Skeletal muscle cell (primary cell): ENCODE data around the gene MTERF4.
"Not testable (repeated sequence)": the region's sequence is repeated elsewhere in the genome, so short reads cannot be mapped to it uniquely, and the experiment has no call there.

Experiments
- DNase-seq: peaks from one replicate; pipeline ENCODE4 v3.0.0-alpha.2; 2010; ENCODE audit warnings: low read depth
- H3K4me3 ChIP-seq: 2 replicates; pipeline ENCODE4 v1.5.1; 2011; ENCODE audit warnings: low read depth, mild to moderate bottlenecking, control low read depth, low read length, moderate library complexity

MTERF4 gene

DNA sequence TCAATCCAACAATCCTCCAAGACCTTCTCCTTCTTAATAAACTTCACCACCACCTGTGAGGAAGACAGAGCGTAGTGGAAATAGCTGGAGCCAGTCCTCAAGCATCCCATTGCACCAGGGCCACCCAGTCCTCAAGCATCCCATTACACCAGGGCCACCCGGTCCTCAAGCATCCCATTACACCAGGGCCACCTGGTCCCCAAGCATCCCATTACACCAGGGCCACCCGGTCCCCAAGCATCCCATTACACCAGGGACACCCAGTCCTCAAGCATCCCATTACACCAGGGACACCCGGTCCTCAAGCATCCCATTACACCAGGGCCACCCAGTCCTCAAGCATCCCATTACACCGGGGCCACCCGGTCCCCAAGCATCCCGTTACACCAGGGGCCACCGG lies 13.3 kb upstream of the MTERF4 start:
- DNase-seq = no peak
- H3K4me3 ChIP-seq = no peak overlapping the region

DNA sequence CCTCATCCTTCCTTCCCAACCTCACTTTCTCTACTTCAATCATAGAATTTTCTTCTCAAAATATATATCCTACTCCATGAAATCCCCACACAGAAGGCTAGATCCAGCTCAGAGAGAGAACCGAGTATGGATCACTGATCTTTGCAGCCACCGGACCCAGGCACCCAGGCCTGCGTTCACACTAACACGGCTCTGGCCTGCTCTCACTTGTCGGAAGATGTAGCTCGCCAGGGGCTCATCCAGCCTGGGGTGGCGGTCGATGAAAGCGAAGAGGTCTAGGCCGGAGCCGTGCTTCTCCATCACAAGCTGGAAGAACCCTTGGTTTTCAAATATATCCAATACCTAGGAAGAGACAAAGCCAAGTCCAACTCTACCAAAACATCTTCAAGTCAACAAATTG lies 12.7 kb upstream of the MTERF4 start:
- no peak for DNase-seq

DNA sequence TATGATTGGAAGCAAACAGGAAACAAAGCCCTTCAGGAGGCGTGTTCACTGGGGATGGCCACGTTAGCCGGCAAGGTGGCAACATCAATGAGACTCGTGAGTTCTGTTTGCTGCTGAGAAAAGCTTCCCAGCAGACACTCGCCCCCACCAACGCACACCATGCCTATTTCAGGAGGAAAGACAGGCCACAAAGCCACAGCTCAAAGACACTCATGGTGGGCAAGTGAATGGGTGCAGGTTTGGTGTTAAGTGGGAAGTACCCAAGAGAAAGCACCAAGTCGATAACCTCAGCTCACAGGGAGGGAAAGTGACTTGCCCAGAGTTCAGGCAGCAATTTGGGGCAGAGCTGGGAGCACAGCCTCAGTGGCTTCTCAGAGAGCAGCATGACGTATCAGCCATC lies 10.5 kb upstream of the MTERF4 start:
- H3K4me3 ChIP-seq = no peak overlapping the region
- no peak for DNase-seq

More for the DNA sequence above, 12.7 kb upstream of the MTERF4 start:
- no peak overlapping the region for H3K4me3 ChIP-seq

DNA sequence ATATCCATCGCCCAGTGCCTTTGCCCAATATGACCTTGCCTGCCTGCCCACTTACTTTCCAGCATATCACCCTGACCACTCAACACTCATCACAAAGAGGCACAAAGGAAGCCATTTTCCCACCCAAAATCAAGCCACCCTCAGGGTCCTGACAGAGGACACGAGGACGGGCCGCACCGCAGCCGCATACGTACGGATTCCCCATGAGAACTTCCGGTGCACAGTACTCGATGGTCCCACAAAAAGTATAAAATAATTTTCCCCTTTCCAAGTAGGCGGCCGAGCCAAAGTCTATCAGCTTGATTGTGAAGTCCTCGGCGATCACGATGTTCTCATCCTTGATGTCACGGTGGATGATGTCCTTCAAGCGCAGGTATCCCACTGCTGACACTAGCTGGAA lies 10.0 kb upstream of the MTERF4 start:
- no peak overlapping the region for H3K4me3 ChIP-seq
- no peak for DNase-seq

DNA sequence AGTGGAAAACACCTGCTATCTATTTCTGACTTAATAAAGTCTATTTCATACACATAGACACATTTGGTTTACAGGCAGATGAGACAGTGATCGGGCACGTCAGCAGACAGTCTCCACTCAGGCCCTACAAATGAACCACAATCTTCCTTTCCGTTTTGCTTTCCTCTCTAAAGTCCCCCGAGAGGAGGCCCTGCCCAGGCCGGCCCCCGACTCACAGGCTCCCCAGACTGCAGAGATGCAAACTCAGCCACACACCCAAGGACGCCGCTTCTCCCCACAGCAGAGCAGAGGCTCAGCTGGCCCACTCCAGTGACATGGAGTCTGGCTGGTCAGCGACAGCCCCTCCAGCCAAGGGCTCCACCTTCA lies 9.3 kb upstream of the MTERF4 start:
- H3K4me3 ChIP-seq = no peak overlapping the region

DNA sequence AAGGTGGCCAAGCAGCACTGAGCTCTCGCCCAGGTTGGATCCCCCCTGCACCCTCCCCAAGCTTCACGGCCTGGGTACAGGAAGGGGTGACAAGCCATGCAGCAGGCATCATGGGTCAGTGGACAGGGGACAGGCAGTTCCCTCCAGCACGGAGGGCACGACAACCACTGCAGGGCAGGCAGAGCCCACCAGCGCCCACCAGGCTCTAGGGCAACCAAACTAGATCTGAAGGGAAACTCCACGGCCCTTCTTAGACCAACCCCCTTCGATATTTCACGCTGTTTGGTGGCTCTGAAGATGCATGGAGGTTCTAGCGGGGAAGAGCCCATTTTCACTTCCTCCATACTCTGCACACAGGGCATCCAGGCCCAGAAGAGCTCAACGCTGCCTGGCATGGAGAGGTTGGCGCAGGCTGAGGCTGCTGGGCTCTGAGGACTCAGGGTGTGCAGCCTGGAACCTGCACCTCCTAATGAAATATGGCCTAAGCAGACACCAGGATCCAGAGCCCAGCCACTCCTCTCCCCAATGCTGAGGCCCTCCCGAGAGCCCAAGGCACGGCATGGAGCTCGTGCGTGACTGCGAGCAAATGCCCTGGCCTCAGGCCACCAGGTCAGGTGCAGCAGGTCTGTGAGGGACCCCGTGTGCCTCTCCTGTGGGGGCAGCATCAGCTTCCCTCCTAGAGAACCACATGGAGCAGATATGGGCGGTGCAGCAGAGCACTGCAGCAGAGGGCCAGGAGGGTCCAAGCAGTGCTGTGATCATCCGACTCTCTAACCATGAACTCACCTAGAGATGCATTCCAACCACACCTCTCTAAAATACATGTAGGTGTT lies 8.7 kb upstream of the MTERF4 start:
- DNase-seq = no peak
- no peak overlapping the region for H3K4me3 ChIP-seq

More for the DNA sequence above, 9.3 kb upstream of the MTERF4 start:
- DNase-seq = no peak

DNA sequence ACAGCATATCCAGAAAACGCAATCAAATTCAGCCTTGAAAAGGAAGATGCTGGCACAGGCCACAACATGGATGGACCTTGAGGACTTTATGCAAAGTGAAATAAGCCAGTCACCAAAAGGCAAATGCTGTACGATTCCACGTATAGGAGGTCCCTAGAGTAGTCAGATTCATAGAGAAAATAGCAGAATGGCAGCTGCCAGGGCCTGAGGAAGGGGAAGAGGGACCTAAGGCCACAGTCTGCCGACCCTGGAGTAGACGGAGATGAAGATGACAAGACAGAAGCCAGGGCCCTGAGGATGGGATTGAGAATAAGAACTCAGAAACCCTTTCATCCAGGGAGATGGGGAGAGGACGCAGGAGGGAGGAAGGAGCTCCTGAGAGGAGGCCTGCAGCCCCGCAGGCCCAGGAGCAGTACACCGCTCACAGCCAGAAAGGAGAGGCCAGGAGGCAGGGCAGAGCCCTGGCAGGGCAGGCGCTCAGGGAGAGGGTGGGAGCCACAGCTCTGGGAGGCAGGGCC lies 8.1 kb upstream of the MTERF4 start:
- H3K4me3 ChIP-seq = no peak overlapping the region
- no peak for DNase-seq

DNA sequence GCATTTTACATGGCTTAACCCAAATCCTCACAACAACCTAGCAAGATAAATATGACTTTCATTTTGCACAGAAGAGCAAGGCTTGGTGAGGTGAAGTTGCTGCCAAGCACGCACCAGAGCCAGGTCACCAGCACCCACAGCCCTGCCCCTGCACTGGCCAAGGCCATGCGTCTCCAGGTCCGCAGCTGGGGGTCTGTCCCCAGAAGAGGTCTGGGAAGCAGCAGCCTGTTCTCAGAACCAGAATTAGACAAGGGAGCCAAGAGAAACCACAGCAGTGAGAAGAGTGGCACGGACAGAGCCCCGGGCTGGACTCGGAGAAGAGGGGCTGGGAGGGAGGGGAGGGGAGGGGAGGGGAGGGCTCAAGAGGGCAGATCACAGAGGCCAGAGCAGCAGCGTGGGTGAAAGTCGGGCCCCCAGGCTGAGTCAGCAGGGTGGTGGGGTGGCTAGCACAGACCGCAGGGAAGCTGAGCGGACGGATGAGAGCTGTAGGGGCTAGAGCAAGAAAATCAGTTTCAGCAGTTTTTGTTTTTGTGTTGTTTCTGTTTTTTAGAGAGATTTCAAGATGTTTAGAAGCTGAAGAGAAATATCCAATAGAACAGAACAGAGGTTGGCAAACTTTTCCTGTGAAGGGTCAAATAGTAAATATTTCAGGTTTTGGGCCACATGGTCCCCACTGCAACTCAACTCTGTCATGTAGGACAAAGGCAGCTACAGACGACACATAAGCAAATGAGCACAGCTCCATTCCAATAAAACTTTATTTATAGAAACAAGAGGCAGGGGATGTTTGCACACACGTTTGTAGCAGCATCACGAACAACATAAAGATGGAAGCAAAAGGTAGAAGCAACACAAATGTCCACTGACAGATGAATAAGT lies 7.4 kb upstream of the MTERF4 start:
- no peak for DNase-seq
- H3K4me3 ChIP-seq = no peak overlapping the region

DNA sequence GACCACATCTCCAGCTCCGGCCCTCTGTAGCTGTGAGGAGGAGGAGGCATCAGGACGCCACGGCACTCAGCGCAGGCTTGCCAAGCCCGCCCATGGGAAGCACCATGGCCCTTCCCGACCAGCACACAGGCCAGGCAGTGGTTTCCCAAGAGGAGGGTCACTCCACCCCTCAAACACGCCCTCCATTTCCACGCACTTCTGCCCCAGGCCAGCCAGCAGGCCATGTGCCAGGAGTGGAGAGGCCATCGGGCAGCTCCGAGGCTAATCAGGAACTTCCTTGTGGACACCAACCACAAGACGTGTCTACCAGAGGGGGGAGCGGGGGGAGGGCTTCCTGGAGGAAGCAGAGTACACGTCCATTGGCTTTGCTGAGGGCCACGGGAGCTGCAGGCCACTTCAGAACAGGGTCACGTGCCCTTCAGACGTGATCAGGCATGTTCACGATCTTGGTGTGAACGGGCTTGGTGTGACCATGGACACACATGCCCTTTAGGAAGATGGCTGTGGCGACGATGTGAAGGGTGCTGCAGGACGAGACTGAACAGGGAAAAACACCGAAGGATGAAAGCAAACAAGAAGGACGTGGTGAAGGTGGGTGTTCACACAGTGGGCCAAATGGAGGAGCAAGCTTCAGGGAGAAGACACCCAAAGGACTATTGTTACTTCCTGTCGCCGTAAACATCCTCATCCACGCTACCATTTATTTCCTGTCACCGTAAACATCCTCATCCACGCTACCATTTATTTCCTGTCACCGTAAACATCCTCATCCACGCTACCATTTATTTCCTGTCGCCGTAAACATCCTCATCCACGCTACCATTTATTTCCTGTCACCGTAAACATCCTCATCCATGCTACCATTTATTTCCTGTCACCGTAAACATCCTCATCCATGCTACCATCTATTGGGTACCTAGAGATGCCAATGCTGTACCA lies 6.5 kb upstream of the MTERF4 start:
- no peak overlapping the region for H3K4me3 ChIP-seq
- no peak for DNase-seq

DNA sequence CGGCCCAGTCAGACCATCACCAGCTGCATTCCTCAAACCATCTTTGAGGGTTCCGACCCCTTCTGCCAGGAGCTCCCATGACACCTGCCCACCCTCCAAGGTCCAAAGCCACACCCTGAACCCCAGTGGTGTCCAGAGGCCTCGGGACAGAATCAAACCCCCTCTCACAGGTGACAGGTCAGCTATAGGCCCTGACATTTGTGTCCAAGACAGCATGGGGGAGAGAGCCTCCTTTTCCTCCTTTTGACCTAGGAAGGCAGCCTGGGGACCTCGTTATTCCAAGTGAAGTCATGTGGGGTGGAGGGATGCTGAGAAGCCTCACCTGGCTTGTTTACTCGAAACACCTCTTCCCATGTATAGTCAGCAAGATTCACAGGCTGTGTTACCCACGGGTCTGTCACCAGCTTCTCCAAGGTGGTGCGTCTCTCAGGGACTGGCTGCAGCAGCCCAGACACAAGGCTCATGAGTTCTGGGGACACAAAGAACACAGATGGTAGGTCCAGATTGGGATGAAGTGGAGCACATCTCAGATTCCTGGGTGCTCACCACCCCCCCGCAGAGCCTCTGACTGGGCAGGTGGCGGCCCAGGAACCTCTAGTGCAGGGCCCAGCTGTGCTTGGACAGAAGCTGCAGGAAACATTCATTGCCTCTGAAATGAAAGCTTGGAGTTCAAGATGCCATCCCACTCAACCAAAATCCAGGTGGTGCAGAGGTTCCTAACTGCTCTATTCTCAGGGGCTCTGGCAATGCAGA lies 5.1 kb upstream of the MTERF4 start:
- no peak for DNase-seq
- H3K4me3 ChIP-seq = no peak overlapping the region

DNA sequence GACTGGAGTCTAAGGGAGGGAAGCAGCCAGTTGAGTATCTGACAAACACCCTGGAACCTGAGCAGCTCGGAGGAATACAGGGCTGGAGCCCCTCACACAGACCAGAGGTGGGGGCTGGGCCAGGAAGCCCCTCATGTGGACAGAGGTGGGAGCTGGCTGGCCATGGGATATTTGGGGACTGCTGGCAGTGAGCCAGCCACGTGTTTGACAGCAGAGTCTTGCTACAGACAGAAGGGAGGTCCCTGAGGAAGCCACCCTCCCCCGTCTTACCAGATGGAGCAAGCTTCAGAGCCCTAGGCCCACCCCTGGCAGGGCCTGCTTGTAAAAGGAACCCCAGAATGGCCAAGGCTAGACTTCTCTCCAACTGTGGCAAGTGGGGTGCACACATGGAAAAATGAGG lies 3.6 kb upstream of the MTERF4 start:
- no peak for DNase-seq
- H3K4me3 ChIP-seq = no peak overlapping the region

DNA sequence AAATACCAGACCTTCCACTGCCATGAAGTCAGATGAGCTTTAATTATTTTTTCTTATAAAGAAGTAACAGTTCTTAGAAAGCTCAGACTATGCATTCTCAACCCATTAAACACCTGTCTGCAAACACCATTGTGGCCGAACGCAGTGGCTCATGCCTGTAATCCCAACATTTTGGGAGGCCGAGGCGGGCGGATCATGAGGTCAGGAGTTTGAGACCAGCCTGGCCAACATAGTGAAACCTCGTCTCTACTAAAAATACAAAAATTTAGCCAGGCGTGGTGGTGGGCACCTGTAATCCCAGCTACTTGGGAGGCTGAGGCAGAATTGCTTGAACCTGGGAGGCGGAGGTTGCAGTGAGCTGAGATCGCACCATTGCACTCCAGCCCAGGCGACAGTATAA lies 2.5 kb upstream of the MTERF4 start:
- not testable (repeated sequence) for H3K4me3 ChIP-seq

DNA sequence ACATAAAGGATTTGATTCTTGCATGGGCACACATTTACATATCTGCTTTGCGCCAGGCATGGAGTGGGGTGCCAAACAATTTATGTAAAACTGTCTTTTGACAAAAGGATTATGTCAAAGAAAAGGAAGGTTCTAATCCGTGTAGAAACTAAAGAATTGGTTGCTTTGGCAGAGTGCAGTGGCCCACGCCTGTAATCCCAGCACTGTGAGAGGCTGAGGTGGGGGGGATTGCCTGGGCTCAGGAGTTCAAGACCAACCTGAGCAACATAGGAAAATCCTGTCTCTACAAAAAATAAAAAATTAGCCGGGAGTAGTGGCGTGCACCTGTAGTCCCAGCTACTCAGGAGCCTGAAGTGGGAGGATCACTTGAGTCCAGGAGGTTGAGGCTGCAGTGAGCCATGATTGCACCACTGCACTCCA lies 1.1 kb upstream of the MTERF4 start:
- H3K4me3 ChIP-seq = peak overlapping the region; percentile 90
- DNase-seq = no peak

More for the DNA sequence above, 2.5 kb upstream of the MTERF4 start:
- DNase-seq = not testable (repeated sequence)

DNA sequence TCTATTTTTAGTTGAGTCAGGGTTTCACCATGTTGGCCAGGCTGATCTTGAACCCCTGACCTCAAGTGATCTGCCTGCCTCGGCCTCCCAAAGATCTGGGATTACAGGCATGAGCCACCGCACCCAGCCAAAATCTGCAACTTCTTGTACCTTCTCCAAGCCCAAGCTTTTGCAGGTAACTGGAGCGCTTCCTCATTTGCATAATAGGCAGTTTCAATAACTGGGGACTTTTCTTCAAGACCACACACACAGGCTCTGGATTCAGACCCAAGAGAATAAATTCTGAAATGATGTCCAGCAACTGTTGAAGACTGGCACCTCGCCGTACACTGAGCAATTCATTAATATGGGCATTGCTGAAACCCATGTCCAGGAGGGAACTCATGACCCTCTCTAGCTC lies 2.8 kb downstream of the MTERF4 start:
- no peak for DNase-seq
- no peak overlapping the region for H3K4me3 ChIP-seq

DNA sequence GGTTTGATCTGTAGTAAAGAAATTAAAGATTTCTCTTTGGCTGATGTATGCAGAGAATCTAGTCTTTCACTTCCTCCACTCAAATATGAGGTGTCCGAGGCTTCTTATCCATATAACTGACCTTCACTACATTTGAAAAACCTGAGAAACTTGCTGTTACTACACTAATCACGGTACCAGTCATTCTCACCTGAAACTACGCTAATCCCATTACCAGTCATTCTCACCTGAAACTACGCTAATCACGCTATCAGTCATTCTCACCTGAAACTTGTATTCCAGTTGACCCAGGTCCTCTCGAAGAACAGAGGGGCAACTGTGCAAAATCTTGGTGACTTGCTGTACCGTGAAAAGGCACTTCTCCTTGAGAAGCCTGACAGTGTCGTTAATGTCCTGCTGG lies 5.1 kb downstream of the MTERF4 start:
- no peak for DNase-seq
- no peak overlapping the region for H3K4me3 ChIP-seq

DNA sequence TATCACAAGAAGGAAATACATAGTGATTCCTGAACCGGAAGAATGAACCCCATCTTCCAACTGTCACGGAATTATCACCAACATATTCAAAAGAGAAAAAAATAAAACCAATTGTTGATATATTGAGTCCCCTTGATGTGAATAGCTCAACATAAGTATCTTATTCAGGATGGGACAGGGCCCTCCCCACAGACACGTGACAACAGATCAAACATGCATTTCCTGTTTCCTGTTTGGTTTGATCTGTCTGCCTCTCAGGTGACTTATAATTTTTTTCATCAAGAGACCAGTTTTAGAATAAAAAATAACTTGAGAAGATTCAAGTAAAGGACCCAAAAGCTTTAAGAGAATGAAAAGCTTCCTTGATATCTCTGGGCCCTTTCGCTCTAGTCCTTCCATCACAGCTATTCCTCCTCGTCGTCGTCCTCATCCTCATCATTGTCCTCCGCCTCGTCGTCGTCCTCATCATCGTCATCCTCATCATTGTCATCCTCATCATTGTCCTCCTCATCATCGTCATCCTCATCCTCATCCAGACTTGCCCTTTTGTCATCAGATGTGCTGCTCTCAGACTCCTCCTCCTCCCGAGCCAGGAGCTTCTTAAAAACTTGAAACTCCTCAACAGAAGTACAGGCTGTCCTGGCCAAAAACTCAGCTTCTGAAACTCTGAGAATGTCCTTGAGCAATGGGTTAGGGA lies 6.3 kb downstream of the MTERF4 start:
- no peak overlapping the region for H3K4me3 ChIP-seq
- no peak for DNase-seq

DNA sequence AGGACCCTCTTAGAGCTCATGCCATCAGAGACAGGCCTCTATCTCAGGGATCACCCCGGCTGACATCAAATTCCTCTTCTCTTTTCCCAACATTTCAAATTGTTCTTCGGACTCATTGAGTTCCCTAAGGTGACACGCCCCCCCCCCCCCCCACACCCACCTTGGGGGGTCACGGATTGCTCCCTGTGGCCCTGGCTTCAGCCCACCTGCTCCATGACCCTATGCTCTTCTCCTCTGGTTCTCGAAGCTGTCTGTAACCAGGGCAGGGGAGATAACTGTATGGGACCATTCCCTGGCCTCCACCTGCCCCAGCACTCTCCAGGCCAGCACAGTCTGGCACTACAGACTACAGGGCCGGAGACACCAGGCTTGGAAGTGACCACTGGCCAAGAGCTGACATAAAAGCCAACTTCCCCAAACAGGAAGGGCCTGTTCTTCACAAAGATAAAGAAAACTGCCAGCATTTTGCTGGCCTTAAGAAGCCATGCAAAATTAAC lies 7.1 kb downstream of the MTERF4 start:
- no peak for DNase-seq
- no peak overlapping the region for H3K4me3 ChIP-seq

DNA sequence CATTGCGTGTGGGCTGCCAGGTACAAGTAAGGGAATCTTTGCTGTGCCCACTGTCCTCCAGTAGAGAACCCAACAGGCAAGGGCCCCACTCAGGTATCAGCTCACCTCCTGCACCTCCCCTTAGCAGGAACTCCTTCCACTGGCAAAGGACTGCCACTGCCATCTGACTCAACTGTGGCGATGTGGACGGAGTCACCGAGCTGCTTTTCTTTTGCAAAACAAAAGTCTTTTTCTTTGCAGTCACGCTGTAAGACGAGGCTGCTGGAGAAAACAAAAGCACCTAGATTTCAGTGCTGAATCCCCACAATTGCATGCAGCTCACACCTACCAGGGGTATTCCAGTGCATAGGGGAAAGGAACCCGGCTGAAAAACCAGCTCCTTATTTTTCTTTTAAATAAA lies 7.9 kb downstream of the MTERF4 start:
- no peak for DNase-seq
- no peak overlapping the region for H3K4me3 ChIP-seq
